ENCODE results near the gene SSTR5.

Gene SSTR5

DNA sequence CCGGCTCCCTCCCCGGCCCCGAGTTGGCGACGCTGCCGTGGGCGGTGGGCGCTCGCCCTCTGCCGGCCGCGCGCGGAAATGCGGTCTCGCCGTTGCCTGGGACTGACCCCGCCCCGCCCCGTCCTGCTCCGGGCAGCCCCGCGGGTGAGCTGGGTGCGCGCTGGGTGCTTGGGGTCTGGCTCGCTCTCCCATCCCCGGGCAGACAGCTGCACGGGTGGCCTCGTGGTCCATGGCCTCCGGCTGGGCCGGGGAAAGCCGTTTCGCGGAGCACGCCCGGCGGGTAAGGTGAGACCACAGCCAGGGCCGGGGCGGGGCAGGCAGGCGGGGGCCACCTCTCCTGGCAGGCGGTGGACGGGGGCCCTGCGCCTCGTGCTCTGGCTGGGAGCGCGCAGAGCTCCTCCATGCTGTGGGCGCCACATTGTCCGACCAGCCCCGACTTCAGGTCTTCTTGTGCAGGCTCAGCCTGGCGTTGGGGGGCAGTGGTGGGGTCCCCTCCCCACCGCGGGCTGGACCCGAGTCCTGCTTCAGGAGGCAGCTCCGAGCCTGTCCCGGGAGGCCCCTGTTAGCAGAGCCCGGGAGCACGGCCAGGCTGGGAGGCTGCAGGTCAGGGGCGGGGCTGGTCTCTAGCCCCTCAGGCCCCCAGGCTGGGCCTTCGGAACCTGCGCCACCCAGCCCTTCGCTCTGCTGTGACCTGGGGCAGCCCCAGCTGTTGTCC lies 30.5 kb downstream of the SSTR5 start:
- DNase-seq (ENCODE audit: low read depth) = peak; percentile 48

DNA sequence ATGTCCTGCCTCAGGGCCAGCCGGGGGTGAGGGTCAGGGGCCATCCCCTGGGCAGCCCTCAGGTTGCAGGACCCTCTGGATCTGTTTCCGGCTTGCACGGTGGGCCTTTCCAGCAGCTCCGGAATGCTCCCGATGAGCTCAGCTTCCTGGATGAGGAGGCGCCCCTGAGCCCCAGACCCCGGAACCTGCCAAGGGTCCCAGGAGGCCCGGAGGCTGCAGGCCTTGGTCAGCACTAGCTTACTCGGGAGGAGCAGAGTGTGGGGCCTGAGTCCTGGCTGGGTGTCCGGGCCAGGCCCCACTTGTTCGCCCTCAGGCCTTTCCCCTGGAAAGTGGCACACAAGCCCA lies 31.1 kb downstream of the SSTR5 start:
- DNase-seq (ENCODE audit: low read depth) = no peak

DNA sequence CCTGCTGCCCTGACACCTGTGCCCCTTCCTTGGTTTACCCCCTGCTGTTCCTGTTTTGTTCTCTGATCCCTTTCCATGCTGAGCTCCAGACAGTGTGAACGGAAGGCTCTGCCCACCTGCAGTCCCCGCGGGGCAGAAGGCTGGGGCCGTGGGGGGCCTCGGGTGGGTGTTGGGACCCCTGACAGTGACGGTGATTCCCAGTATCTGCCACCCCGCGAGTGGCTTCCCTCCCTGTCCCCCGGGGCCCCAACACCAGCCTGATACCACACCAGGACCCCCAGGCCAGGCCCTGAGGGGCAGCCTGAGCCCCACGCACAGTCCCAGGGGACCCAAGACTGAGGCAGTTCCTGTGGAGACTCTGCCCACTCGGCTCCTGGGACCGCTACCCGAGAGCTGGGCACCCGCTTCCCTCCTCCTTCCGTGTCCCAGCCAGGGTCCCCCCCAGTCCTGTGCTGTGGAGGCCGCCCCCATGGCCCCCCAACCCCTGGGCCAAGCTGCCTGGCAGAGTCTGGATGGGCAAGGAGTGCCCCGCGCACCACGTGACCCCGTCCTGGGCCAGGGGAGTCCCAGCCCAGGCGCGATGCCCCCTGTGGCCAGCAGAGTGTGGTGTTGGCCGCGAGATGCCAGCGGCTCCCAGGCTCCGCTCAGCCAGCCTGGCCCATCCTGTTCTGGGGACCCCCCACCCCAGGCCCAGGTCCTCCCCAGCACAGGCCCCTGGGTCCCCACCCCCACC lies 33.5 kb downstream of the SSTR5 start:
- peak; percentile 10 for DNase-seq (ENCODE audit: low read depth)

DNA sequence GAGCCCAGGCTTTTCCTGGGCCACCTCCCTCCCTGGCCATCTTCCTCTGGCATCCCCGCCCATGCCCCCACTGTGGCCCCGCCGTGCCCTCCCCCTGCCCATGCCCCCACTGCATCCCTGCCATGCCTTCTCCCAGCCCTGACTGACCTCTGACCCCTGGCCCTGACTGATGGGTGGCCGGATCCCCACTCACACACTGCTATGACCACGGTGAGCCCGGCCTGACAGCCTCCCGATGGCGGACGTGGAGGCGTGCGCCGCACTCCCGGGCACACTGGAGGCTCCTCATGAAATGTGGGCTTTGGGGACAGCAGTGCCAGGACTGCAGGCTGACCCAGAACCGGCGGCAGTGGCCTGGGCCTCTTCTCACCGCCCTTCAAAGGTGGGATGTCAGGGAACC lies 34.1 kb downstream of the SSTR5 start:
- DNase-seq (ENCODE audit: low read depth) = no peak

GRCh38 chr16:1107141-1107540 lies 34.6 kb downstream of the SSTR5 start:
- no peak for DNase-seq (ENCODE audit: low read depth)

GRCh38 chr16:1107731-1108130 lies 35.2 kb downstream of the SSTR5 start:
- DNase-seq (ENCODE audit: low read depth) = no peak

DNA sequence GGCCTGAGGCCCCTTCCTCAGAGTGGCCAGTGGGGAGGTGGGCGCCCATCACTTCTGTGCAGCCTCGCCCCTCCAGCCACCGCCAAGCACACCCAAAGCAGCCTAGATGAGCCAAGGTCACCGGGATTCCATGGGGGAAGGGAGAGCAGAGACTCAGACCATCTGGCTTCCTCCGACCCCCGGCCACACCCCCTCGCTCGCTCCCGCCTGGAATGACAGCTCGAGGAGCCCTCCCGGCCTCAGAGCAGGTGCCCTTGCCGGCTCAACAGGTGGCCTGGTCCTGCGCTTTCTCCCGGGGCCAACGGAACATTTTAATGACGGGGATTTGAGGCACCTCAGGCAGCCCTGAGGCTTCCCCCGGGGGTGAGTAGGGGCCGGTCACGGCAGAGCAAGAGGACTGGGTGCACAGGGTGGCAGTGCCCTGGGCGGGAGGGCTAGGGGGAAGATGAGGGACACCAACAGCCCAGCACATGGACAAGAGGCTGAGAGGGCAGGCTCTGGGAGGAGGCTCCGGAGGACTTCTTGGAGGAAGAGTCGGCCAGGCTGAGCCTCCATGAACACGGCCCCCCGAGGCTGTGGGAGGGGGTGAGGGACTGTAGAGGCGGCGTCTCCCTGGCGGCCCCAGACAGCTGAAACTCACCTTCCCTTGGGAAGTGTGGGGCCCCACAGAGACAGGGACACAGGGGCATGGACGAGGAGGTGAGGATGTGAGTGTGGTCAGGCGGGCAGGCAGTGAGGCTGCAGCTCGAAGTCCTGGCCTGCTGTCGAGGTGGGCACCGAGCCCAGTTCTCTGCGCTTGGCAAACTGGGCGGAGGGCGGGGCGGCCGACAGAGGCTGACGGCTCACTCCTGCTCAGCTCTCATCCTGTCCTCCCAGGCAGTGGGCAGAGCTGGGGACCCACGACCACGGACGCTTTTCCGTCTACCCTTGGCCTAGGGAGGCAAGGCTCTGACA lies 36.0 kb downstream of the SSTR5 start:
- DNase-seq (ENCODE audit: low read depth) = no peak

- no peak for DNase-seq (ENCODE audit: low read depth)
Measured at GRCh38 chr16:1109648-1110047, 37.1 kb downstream of the SSTR5 start.

GRCh38 chr16:1112506-1113184 lies 40.1 kb downstream of the SSTR5 start:
- no peak for DNase-seq (ENCODE audit: low read depth)

DNA sequence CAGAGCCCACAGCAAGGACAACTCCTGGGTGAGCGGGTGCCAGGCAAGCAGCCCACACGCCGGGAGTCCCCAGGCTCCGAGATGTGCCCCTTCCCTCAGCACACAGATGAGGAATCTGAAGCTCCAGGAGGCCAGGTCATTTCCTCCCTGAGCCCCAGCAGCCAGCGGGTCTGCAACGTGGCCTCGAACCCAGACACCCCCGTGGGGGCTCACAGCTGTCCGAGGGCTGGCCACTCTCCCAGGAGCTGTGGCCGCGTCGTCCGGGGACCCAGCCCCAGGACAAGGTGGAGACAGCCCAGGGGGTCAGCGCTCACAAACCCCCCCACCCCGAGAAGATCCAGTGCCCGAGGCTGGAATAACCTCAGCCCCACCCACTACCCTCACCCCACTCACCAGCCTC lies 40.9 kb downstream of the SSTR5 start:
- DNase-seq (ENCODE audit: low read depth) = no peak

GRCh38 chr16:1113889-1114526 lies 41.5 kb downstream of the SSTR5 start:
- DNase-seq (ENCODE audit: low read depth) = no peak

DNA sequence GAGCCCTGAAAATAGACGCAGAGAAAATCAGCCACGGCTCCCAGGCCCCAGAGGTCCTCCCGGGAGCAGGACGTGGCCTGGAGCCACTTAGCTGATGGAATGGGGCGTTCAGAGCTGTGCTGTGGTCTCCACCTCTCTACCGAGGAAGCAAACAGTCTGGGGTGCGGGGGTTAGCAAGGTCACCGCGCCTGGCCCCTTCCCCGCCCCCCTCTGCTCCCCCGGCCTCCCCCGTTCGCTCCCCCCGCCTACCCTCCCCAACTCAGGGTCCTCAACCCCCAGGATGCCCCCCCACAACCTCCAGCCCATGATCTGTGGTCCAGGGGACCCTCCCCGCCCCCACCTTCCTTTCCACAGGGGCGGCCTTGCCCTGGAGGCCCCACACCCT lies 44.1 kb downstream of the SSTR5 start:
- DNase-seq (ENCODE audit: low read depth) = no peak

GRCh38 chr16:1117176-1117900 lies 44.8 kb downstream of the SSTR5 start:
- DNase-seq (ENCODE audit: low read depth) = no peak

DNA sequence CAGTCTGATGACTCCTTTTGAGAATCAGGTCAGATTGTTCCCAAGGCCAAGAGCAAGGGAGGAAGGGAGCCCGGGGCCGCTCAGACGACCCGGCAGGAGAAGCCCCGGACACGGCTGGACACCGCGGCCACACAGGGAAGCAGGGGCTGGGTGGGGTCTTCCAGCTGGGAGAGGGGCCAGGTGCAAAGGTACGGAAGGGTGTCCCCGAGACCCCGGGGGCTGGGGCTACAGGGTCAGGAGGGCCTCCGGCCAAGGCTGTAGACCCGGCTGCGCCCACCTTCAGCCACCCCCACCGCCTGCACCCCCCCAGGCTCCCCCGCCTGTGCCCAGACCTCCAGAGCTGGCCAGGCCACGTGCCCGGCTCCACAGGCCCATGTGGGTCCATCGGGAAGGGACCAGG lies 45.4 kb downstream of the SSTR5 start:
- no peak for DNase-seq (ENCODE audit: low read depth)

DNA sequence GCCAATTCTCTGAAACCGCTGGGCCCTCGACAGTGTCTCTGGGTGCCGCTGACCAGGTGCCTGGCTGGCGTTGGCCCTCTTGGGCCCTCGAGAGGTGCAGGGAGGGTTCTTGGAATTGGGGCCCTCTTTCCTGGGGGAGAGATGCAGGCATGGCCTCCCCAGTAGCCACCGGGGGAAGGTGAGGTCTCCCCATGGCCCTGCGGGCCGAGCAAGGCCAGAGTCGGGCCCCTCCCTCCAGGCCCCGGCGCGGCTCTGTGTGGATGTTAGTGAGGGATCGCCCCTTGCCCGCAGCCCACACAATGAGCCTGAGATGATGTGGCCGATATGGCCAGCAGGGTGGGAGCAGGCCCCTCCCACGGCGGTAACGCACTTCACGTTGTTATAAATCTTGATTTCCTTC lies 46.6 kb downstream of the SSTR5 start:
- DNase-seq (ENCODE audit: low read depth) = no peak

- DNase-seq (ENCODE audit: low read depth) = no peak
Measured at GRCh38 chr16:1119766-1120576, 47.4 kb downstream of the SSTR5 start.

DNA sequence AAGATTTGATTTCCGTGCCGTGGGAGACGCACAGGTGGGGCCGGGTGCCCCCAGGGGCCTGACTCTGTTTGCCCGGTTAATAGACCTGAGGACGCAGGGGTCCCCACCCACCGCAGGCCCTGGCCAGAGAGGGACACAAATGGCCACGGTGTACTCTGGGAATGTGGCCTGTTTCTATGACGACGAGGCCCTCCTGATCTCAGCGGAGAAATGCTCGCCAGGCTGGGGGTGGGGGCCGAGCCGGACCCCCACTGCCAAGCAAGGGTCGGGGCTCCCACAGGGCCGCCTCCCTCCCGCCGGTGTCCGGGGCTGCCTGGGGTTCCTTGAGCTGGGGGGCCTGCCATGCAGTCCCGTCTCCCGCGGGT lies 48.0 kb downstream of the SSTR5 start:
- DNase-seq (ENCODE audit: low read depth) = no peak

DNA sequence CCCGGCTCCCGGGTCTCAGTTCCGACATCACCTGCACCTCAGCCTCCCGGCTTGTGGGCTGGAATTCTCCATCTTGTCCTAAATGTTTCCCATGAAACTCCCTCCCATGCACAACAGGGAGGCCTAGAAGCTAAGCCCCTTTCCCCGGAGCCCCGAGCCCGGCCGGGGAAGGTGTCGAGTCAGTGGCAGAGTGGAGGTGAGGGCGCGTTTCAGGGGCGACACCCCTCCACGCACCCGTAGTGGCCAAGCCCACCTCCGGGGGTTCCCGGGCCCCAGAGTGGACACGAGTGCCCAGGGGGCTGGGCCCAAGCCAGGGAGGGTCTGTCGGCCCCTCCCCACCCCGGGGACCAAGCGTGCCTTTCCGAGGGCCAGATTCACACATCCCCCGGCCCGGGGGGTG lies 48.5 kb downstream of the SSTR5 start:
- DNase-seq (ENCODE audit: low read depth) = no peak

DNA sequence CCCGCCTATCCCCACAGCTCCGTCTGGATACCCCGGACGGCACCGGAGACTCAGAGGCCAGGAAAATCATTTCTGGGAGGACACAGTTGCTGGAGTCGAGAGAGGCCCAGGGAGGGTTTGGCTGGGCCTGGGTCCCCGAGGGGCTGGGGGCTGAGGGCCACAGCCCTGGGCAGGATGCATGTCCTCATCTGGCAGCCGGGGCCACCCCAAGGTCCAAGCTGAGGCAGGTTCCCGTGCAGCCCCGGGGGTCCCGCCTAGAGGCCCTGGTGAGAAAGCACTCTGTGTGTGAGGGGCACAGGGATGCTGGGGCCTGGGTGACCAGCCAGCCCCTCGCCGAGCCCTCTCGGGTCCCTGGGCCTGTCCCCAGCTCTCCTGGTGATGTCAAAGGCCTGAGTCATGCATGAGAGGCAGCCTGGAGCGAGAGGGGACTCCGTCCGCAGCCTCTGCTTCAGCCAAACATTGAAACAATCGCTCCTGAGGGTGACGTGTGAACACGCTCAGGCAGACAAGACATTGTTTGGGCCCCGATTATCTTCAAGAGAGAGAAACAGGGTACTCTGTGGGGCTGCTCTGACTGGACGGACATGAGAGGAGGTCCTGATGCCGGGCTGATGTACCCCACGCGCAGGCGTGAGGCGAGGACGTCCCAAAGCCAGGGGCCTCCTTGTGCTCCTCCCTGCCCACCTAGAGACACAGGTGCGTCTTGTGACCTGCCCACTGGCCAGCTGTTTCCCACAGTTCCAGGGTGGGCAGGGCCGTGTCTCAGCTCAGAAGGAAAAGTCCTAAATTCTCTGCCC lies 49.3 kb downstream of the SSTR5 start:
- no peak for DNase-seq (ENCODE audit: low read depth)

DNA sequence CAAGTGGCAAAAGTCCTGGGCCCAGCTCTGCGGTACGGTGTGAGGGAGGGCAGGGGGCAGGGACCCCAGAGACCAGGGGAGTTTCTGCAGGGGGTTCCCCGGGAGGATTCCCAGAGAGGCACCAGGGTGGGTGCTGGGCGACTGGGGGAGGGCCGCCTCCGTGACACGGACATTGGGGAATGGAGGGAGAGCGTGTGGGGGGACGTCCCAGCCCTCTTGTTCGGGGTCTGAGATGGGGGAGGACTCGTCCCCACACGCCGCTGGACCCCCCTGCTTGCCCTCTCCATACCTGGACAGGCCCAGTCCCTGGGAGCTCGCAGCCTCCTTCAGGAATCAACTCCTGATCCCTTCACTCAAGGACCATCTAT lies 49.8 kb downstream of the SSTR5 start:
- DNase-seq (ENCODE audit: low read depth) = no peak

Data from stimulated activated CD8-positive, alpha-beta memory T cell treated with anti-CD3 and anti-CD28 coated beads, Interleukin-12 subunit alpha, Interleukin-12 subunit beta, amount 100 ng/mL, for 4 hours (primary cell).